GM19025 (cell line): Measurements from ENCODE around the gene ASS1.
"Not testable (repeated sequence)": the region's sequence is repeated elsewhere in the genome, so short reads cannot be mapped to it uniquely, and the experiment has no call there.

Source experiments
- ATAC-seq: cut with Tn5 transposase; IDR thresholded peaks from one replicate; pipeline ENCODE4 v1.9.1; 2021; ENCODE audit warnings: mild to moderate bottlenecking, low read depth, moderate library complexity; ENCODE audit not compliant: unreplicated experiment

The ASS1 gene

DNA sequence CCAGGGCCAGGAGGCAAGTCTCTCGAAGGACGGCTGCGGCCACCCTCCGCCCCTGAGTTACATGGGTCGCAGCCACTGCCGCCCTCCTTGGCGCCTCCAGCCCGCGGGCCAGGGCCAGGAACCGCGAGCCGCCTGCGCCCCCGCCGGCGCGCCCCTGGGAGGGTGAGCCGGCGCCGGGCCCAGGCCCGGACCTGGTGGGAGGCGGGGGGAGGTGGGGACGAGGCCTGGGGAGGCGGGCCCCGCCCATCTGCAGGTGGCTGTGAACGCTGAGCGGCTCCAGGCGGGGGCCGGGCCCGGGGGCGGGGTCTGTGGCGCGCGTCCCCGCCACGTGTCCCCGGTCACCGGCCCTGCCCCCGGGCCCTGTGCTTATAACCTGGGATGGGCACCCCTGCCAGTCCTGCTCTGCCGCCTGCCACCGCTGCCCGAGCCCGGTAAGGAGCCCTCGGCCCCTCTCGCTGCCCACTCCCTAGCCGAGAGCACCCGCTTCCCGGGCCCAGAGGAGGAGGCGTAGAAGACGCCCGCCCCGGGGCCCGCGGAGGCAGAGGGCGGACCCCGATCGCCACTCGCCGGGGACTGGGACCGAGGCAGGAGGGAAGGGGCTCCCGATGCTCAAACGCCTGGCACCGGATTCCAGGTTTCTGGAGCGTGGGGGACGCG is at the start of gene ASS1:
ASS1 (plus strand) TSS at position 397 of the 657 bp plus-strand sequence. CDS start 7,268 bp downstream, outside the sequence.
- ATAC-seq = no peak

DNA sequence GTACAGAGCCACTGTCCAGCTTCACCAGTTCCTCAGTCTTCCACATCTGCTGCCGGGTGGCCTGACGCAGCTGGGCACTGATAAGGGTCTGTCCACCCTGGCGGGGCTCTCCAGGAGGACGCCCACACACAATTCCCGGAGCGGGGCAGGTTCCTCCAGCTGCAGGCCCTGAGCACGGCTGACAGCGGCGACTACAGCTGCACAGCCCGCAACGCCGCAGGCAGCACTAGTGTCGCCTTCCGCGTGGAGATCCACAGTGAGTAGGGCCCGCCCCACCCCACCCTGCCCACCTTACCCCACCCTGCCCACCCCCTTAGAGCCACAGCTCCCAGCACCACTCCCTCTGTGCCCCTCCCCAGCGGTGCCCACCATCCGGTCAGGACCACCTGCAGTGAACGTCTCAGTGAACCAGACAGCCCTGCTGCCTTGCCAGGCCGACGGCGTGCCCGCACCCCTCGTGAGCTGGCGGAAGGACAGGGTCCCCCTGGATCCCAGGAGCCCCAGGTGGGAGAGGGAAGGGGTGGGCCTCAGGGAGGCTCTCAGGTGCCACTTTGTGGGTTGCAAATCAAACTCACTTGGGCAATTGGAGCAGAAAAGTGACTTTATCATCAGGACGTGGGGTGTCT is 48.8 kb upstream of the ASS1 start:
- no peak for ATAC-seq

- no peak for ATAC-seq
Measured at GRCh38 chr9:130396581-130396980, 48.2 kb upstream of the ASS1 start.

DNA sequence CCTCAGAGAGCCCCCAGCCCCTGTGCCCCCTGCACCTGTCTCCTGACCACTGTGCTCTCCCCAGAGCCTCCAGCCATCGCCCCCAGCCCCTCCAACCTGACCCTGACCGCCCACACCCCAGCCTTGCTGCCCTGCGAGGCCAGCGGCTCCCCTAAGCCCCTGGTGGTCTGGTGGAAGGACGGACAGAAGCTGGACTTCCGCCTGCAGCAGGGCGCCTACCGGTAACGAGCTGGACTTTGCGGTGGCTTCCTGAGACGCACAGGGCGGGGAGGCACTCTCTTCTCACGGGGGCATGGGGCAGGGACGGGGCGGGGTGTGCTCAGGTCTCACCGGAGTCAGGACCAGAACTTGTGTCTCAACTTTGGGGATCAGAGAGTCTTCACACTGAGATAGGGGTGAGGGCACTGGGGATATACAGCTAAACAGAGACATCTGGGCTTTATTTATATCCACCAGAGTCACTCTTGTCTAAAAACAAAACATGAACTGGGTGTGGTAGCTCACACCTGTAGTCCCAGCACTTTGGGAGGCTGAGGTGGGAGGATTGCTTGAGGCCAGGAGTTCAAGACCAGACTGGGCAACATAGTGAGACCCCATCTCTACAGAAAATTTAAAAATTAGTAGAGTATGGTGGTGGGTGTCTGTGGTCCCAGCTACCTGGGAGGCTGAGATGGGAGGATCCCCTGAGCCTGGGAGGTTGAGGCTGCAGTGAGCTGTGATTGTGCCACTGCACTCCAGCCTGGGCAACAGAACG is 46.1 kb upstream of the ASS1 start:
- no peak for ATAC-seq

- no peak for ATAC-seq
Measured at GRCh38 chr9:130399768-130400167, 45.0 kb upstream of the ASS1 start.

GRCh38 chr9:130400870-130401269 is 43.9 kb upstream of the ASS1 start:
- no peak for ATAC-seq

DNA sequence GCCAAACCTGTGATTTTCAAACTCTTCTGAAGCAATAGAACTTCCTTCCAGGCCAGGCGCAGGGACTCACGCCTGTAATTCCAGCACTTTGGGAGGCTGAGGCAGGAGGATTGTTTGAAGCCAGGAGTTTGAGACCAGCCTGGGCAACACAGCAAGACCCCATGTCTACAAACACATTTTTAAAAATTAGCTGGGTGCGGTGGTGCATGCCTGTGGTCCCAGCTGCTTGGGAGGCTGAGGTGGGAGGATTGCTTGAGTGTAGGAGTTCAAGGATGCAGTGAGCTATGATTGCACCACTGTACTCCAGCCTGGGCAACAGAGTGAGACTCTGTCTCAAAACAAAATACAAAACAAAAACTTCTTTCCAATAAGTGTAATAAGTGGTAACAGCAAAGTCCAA is 43.0 kb upstream of the ASS1 start:
- not testable (repeated sequence) for ATAC-seq

GRCh38 chr9:130402243-130402642 is 42.5 kb upstream of the ASS1 start:
- no peak for ATAC-seq

DNA sequence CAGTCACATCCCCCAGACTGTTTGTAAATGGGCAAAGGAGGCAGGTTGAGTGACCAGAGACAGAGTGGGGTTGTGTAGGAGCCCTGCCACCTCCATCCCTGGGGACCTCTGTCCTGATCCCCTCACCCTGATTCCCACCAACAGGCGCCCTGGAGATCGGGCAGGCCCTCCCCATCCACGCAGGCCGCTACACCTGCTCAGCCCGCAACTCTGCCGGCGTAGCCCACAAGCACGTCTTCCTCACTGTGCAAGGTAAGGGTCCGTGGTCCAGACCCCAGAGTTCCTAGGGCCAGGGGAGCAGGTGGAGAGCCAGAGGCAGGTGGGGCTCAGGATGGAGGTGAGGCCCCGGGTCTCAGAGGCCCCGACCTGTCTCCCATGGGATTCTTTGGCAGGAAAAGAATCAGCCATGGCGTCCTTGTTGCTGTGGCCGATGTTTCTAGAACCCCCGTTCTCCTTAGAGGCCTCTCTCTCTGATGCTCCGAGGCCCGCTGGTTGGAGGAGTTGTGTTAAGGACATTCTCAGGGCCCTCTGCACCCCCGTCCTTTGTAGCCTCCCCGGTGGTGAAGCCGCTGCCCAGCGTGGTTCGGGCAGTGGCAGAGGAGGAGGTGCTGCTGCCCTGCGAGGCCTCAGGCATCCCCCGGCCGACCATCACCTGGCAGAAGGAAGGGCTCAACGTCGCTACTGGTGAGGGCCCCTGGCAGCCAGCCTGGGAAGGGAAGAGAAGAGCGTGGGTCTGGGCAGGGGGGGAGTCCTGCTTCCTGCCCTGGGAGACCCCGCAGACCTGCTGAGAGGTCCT is 41.9 kb upstream of the ASS1 start:
- ATAC-seq = no peak

GRCh38 chr9:130405657-130406257 is 39.0 kb upstream of the ASS1 start:
- ATAC-seq = no peak

- no peak for ATAC-seq
Measured at GRCh38 chr9:130406278-130406895, 38.4 kb upstream of the ASS1 start.

DNA sequence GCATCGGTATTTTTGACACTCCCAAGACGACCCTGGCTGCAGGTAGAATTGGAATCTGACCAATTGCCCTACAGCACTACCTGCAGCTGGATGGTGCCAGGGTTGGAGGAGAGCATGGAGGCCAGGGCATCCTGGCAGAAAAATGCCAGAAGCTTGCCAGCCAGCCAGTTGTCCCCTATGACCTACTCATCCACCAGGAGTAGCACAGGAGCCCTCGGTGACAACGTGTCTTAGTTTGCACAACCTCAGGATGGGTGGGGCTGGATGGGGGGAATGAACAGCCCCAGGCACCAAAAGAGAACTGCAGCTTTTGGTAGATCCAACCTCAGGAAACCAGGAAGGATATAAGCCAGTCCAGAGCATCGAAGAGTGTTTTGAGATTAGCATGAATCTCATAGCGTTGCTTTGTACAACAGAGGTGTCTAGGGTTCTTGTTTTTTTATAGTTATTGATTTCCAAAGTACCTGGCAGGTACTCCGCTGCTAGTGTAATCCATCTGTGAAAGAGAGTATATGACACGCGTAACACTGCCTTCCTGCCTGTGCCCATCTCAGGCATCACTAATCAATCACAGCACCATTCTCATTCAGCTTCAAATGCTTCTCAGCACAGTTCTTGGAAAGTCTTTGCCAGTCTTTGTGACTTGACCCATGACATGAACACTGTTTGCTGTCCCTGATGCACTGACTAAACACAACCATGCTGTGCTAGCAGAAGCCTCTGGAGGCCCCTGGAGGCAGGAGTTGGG is 36.7 kb upstream of the ASS1 start:
- no peak for ATAC-seq

GRCh38 chr9:130408669-130409068 is 36.1 kb upstream of the ASS1 start:
- ATAC-seq = no peak

- ATAC-seq = no peak
Measured at GRCh38 chr9:130409246-130409645, 35.5 kb upstream of the ASS1 start.

DNA sequence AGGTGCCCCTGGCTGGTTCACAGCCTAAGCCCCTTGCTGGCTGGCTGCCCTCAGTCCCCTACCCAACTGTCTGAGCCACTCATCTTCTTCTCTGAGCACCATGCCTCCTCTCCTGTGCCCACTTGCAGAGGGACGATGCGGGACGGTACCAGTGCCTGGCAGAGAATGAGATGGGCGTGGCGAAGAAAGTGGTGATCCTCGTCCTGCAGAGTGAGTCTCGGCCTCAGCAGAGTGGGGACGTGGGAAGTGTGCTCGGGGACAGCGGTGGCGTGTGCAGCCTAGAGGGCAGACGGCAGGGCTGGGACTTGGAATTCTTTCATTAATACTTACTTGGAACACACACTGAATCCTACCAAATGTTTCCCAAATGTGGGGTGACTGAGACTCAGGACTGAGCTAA is 34.3 kb upstream of the ASS1 start:
- no peak for ATAC-seq

GRCh38 chr9:130411566-130411915 is 33.2 kb upstream of the ASS1 start:
- ATAC-seq = no peak

- ATAC-seq = no peak
Measured at GRCh38 chr9:130414081-130414731, 30.6 kb upstream of the ASS1 start.

DNA sequence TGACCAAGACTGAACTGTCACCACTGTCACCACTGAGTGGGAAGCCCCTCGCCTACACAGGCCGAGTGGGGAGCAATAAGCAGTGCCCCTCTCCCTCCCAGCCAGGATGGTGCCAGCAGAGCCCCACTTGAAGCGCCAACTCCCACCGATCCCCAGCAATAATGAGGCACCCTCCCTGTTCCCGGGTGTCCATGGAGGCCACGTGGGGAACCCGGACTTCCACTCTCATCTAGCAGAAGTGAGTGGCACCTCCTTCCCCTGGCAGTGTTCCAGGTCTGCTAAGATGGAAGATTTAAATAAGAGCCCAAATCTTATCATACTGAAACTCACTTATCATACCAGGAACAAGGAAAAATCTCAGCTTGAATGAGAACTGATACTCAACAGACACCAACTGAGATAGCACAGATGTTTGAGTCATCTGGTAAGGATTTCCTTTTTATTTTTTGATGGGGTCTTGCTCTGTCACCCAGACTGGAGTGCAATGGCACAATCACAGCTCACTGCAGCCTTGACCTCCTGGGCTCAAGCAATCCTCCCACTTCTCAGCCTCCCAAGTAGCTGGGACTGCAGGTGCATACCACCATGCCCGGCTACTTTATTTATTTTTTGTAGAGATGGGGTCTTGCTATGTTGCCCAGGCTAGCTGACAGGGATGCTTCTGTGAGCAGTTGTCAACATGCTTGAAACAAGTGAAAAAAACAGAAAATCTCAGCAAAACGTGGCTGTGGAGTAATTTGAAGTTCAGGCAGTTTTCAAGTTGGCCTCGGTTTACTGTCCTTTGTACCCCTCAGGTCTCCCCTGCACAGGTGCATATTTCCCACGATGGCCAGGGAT is 29.6 kb upstream of the ASS1 start:
- ATAC-seq = no peak
